NCI-H82 treated with DMSO at 0.1 percent for 48 hours (cell line): ENCODE data around the gene SLC22A14.
"Not testable (repeated sequence)": the region's sequence is repeated elsewhere in the genome, so short reads cannot be mapped to it uniquely, and the experiment has no call there.

Experiments
- DNase-seq: peaks from one replicate; lab custom pipeline; 2025; ENCODE audit not compliant: unreplicated experiment; lab: John Stamatoyannopoulos, UW

The SLC22A14 gene

DNA sequence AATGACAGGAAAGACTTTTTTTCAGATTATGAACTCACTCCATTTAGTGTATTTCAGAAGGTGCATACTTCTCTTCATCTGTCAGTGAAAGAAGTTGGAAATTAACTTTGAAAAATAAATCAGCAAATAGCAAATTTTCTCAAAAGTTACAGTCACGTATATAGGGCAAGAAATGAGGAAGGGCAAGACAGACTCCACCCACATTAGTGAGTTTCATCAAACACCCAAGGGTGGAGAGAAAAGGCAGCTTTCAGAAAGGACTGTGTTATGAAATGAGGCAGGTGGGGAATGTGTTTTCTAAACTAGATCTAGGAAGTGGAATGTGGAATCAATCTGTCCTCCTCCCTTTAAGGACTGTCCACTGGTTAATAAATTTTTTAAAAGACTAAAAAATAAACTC lies 13.6 kb upstream of the SLC22A14 start:
- DNase-seq = no peak

DNA sequence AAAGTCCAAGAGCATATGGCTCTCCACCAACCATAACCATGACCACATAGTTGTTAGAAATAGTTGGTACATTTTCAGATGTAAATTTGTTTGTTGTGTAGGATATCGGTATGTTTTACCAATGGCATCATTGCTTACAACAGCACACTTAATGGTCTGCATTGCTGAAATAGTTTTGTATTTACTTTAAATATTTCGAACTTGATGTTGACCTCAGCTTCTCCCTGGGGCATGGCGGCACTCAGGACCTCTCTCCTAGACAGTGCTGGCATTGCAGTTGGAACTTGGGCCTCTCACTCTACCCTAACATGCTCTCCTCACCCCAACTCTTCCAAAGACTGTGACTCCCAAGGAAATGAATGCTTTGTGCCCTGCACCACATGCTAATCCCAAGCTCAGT lies 11.5 kb upstream of the SLC22A14 start:
- DNase-seq = no peak

DNA sequence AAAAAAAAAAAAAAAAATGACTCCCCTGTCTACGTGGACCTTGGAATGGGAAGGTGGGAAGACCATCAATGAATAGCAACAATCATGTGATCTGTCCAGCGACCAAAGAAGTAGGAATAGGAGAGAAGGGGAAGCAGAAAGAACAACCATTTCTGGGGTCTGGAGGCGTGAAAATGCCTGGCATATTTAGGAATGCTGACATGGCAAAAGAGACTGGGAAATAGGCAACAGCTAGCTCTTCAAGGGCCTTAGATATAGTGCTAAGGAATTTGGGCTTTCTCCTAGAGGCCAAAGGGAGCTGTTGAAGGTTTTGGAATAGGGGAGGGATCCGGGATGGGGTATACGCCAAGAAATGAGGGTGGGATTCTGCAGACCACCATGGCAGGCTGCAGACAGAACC lies 10.5 kb upstream of the SLC22A14 start:
- DNase-seq = no peak

DNA sequence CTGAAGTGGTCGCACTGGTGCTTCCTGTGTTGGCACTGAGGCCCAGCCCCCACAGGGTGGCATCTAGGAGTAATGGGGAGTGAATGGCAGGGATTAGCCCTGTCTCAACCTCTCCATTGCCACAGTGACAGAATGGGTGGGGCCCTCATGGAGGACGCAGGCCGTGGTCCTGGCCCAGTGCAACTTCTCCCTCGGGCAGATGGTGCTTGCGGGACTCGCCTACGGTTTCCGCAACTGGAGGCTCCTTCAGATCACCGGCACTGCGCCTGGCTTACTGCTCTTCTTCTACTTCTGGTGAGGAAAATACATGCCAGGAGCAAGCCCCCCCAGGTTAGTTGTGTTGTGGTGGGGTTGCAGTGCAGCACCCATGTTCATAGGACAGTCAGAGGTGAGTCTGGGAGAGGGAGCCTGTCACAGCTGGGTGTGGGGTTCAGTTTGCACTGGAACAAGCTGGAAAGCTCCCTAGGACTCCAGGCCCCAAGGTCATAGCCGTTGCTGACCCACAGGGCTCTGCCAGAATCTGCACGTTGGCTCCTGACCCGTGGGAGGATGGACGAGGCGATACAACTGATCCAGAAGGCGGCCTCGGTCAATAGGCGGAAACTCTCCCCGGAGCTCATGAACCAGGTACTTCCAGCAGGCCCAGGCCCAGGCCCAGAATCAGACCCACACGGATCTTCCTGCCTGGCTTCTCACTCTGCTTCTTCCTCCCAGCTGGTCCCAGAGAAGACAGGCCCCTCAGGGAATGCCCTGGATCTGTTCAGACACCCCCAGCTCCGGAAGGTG lies 7.0 kb upstream of the SLC22A14 start:
- no peak for DNase-seq

DNA sequence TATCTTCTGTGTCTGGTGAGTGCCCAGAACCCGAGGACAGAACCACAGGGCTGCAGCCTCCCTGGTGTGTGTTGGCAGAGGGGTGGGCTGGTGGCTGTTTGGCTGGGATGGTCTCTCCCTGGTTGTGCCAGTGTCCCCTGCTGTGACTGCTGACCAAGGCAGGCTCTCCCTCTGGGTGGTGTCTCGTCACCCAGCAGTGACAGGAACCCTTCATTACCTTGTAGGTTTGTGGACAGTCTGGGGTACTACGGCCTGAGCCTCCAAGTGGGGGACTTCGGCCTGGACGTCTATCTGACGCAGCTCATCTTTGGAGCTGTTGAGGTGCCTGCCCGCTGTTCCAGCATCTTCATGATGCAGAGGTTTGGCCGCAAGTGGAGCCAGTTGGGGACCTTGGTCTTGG lies 6.4 kb upstream of the SLC22A14 start:
- no peak for DNase-seq

DNA sequence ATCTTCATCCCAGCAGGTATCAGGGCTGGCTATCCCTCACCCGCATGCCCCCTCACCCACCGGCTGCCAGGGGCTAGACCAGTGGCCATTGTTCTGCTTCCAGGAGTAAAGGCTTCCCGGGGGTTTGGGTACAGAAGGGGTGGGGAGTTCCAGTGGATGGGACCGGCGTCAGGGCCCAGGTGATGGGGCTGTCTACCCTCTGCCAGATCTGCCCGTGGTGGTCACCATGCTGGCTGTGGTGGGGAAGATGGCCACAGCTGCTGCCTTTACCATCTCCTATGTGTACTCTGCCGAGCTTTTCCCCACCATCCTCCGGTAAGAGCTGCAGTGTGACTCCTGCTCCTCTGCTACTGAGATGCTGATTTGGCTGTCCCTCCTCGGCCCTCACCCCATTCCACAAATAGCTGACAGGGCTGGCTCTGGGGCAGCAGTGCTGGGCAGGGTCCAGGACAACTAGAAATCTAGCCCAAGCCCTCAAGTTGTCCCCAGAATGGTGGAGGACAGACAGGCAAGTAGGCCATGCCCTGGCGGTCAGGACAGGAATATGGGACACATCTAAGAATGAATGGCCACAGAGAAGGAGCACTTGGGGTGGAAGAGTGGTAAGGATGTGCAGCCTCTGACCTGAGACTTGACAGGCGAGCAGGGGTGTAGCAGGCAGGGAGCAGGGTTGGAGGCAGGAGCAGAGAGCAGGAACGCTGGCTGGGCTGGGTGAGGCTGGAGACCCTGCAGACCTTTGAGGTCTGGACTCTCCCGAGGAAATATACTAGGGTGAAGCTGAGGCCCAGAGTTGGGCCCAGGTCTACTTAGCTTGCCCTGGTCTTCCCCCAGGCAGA lies 5.8 kb upstream of the SLC22A14 start:
- DNase-seq = no peak

DNA sequence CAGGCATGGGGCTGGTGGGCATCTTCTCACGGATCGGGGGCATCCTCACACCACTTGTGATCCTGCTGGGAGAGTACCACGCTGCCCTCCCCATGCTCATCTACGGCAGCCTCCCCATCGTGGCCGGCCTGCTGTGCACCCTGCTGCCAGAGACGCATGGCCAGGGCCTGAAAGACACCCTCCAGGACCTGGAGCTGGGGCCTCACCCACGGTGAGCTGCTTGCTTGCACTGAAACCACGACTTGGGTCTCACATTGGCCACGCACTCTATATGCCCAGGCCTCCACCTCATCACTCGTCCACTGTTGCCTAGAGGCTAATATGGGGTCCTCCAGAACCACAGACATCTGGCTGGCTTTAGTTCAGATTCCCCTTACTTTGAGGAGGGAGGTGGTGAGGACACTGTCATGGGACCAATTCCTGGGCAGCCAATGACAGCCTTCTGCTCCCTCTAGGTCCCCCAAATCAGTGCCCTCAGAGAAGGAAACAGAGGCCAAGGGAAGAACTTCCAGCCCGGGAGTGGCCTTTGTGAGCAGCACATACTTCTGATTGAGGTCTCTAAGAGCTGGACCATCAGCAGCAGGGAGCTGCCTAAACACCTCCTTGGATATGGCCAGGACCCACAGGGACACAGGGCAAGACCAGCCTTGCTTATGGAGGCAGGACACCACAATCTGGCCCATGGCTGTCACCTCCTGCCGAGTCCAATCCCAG lies 5.0 kb upstream of the SLC22A14 start:
- no peak for DNase-seq

DNA sequence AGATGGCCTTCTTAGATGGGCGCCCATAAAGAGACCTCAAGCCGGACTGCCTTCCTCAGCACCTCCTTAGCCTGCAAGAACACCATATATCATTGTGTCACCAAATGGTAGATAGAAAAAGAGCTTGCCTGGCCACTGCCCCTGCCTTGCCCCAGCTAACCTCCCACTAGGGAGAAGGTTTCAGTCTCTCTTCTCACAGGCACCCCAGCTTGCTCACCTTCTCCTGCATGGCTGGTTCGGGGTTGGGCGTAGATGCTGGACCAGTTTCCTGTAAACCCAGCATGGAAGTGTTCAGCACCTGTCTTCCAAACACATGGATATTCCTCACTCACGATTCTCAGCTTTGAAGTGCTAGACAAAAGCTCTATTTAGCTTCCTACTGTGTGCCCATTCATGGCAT lies 3.3 kb upstream of the SLC22A14 start:
- no peak for DNase-seq

DNA sequence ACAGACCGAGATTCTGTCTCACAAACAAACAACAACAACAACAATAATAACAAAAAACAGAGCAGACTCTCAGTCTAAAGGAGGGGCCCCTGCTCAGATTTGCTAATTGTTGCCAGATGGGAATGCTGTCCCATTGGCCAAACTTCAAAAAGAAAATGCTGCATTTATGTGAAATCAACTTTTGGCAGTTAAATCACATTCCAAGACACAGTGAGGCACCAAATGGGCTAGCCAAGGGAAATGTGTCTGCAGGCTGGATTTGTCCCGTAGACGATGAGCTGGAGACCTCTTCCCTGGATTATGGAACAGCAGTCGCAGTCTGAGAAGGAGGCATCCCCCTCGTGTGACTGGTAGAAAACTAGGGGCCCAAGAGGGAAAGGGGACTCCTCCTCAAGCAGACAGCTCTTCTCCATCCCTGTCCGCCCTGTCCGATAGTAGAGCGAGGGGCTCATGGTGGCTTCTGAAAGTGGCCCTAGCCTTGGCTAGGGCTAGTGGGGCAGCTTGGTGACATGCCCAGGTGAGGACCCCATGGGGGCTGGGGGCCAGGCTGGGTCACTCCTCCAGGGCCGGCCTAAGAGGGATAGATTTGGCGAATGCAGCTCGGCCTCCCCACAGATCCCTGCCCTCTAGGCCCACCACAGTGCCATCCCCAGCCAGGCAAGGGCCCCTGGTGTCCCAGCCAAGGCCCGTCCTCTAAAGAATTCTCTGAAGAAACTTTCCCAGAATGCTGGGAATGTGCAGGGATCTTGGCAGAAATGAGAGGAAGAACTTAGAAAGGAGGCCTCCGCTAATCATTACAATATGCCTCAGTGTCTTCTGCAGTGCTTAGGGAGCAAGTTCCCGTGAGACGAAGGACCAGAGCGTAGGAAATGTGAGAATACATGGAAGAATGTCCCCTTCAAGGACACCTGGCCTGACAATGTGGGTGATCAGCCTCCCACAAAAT lies 2.0 kb downstream of the SLC22A14 start:
- DNase-seq = no peak

DNA sequence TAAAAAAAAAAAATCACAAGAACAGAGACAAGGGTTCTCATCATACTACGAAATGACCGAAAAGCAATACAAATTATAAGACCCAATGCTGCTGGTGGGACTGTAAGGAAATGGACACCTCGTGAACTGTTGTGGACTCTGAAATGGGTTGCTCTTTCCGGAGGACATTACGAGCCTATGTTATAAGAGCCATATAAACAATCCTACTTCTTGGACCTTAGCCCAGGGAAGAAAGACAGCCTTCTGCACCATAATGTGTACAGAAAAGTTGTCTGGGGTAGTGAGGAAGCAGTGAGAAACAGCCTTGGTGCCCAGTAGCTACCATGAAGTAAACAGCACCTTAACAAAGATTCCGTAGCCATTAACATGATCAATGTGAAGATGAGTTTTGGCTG lies 2.7 kb downstream of the SLC22A14 start:
- DNase-seq = no peak

DNA sequence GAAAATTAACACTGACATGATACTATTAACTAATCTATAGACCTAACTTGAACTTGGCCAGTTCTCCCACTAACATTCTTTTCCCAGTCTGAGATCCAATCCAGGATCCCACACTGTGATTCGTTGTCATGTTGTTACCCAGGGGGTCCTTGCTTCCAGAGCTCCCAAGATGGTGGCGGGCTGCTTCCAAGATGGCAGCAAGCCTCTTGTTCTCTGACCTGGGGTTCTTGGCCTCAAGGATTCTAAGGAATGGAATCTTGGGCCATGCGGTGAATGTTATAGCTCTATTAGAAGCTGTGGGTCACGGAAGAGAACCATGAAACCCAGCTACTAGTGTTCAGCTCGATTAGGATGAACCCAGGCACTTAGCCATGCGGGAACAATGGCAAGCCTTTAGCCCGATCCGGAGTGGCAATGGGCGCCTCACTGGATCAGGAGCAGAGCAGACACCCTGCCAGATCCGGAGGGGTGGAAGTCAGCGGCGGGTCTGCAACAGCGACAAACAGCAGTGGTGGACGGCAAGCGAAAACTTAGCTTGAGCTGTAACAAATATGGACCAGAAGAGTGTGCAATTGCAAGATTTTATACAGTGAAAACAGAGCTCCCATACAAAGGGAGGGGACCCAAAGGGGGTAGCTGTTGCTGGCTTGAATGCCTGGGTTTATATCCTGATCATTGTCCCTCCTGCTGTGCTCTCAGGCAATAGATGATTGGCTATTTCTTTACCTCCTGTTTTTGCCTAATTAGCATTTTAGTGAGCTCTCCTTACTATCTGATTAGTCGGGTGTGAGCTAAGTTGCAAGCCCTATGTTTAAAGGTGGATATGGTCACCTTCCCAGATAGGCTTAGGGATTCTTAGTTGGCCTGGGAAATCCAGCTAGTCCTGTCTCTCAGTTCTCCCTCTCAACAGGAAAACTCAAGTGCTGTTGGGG lies 7.5 kb downstream of the SLC22A14 start:
- not testable (repeated sequence) for DNase-seq

DNA sequence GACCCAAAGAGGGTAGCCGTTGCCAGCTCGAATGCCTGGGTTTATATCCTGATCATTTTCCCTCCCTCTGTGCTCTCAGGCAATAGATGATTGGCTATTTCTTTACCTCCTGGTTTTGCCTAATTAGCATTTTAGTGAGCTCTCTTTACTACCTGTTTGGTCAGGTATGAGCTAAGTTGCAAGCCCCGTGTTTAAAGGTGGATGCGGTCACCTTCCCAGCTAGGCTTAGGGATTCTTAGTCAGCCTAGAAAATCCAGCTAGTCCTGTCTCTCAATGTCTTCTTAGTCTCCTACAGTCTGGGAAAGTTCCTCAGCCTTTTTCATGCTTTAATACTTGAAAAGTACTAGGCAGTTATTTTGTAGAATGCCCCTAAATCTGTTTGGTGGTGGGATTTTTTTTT lies 15.0 kb downstream of the SLC22A14 start:
- DNase-seq = not testable (repeated sequence)

DNA sequence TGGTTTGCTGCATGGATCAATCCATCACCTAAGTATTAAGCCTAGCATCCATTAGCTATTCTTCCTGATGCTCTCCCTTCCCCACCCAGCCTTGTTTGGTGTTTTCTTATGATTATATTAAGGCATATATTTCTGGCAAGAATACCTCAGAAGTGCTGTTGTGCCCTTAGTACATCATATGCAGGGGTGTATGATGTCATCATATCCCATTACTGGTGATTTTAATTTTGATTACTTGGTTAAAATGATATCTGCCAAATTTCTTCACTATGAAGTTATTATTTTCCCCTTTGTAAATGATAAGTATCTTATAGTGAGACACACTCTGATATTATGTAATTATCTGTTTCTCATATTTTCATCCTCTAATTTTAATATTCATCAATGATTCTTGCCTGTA lies 15.4 kb downstream of the SLC22A14 start:
- no peak for DNase-seq

DNA sequence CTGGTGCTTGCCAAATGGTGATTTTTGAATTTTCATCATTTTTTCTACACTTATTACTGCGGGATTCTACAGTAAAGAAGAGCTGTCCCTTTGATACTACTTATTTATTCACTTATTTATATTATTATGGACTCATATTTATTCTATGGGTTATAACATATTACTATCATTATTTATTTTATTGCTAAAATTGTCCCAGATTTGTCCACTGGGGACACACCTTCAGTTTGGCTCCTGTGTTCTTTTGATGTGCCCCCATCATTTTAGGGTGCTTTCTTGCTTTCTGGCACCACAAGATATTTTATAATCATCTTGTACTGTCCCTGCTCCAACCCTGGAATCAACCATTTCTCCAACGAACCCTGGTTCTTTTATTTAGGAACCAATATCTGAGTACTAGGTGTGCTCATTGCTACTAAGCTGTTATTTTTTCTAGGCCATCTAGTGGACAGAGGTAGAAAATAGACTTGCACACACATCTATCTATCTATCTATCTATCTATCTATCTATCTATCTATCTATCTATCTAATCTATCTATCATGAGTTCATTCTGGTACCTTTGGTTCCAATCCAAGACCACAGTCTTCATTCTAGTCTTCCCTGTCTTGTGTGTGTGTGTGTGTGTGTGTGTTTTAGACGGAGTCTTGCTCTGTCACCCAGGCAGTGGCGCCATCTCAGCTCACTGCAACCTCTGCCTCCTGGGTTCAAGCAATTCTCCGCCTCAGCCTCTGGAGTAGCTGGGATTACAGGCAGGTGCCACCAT lies 16.0 kb downstream of the SLC22A14 start:
- DNase-seq = no peak

DNA sequence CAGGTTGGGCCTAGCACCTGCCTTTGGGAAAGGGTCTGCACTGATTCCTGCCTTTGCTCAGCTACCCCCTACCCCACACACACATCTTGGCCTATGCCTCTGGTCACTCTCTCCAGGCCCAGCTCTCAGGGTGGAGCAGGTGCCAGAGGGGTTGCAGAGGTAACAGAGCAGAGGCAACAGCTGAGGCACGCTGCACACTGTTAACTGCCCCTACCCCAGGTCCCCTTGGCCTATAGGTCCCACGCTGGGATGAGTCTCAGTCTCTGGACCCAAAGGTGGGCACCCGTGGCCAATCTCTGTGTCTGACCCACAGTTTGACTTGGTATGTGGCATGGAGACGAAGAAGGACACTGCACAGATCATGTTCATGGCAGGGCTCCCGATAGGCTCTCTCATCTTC lies 24.8 kb downstream of the SLC22A14 start:
- DNase-seq = no peak

DNA sequence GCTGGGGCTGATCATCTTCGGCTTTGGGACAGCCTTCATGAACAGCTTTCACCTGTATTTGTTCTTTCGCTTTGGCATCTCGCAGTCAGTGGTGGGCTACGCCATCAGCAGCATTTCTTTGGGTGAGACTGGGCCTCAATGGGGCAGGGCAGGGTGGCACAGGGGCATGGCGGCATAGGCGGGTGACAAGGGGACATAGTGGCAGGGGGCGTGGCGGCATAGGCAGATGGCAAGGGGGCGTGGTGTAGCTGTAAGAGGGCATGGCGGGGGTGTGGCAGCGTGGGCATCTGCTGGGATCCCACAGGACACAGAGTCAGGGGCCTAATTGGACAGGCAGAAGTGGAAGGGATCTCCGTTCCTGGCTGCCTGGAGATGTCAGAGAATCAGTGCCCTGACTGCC lies 25.5 kb downstream of the SLC22A14 start:
- DNase-seq = no peak

DNA sequence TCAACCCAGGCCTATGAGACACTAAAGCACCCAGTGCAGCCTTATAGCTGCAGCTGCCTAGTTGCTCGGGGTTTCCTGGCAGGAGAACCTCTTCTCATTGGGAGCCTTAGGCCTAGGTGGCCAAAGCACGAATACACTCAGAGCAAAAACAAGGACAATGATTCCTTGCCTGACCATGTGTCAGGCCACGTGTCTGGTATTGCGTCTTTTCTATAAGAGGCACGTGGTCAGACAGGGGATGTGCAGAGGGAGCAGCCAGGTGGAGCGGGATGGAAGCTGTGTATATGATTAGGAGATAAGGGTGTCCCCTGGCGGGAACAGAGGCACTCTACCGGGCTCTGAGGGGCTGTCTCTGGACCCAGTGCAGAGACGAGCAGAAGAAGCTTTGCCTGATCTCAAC lies 26.4 kb downstream of the SLC22A14 start:
- DNase-seq = no peak

DNA sequence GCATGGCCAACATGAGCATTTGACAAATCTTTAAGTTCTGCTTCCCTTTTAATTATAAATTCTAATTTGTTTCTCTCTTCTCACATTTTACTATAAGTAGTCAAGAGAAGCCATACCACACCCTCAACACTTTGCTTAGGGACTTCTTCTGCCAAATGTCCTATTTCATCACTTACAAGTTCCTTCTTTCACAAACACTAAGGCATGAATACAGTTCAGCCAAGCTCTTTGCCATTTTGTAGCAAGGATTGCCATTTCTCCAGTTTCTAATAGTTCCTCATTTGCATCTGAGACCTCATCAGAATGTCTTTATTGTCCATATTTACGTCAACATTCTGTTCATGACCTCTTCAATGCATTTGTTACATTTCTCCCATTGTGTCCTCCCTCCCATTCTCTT lies 29.4 kb downstream of the SLC22A14 start:
- no peak for DNase-seq

DNA sequence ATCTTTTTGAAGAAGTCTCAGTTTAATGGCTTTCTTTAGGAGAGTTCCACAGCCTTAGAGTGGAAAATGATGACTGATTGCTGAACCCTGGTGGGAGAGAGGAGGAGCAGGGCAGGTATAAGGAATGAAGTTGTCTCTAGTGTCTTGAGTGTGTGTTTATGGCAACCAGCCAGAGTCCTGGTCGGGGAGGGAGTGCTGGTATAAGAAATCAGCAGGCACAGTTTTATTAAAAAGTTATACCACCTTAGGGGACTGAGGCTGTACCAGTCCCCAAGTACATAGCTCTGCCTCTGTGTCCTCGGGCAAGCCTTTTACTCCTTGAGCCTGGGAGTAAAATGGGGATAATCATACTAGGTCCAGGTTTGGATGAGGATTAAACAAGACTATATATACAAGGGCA lies 29.8 kb downstream of the SLC22A14 start:
- DNase-seq = no peak
